ENCODE measurements around the gene FOXJ3. TPM values are rescaled to one million over a fixed set of nuclear protein-coding genes. Genes with fewer than 3 reads are reported as not detected.

FOXJ3 gene
- total RNA-seq, 1 donor from 2014 or later, result 30.9 TPM

DNA sequence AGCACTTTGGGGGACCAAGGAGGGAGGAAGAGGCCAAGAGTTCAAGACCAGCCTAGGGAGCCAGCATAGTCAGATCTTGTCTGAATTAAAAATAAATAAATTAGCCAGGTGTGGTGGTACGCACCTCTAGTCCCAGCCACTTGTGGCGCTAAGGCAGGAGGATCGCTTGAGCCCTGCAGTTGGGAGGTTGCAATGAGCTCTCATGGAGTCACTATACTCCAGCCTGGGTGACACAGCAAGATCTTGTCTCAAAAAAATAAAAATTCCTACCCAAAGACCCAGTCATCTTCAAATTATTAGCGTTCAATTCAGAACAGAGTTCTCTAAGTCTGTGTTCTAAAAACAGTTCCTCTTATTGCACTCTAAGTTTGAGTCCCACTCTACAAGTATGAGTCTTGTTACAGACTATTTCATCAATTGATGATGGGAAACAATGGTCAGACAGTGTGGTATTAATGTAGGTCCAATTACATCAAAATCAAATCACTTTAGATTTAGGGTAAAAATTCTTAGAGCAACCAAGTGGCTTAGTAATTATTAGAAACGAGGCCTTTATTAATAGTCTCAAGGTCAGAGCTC, 6.9 kb downstream of the FOXJ3 start:
- Mint-ChIP-seq H3K4me1 (ENCODE audit: low read depth) (peaks cover 19% of the 10 kb centered on the region), H3K27me3 (ENCODE audit: low read depth) (no peaks in the 10 kb centered on the region), H3K36me3 (ENCODE audit: low read depth) (no peaks in the 10 kb centered on the region), H3K4me3 (ENCODE audit: unreplicated experiment) (no peak overlapping the region), H3K9me3 (ENCODE audit: low read depth) (no peaks in the 10 kb centered on the region), H3K27ac (ENCODE audit: unreplicated experiment) (no peak overlapping the region)
- DNase-seq (ENCODE audit: low spot score), result no peak
- TF ChIP-seq CTCF (IDR thresholded peaks at IDR 0.05), result no peak

DNA sequence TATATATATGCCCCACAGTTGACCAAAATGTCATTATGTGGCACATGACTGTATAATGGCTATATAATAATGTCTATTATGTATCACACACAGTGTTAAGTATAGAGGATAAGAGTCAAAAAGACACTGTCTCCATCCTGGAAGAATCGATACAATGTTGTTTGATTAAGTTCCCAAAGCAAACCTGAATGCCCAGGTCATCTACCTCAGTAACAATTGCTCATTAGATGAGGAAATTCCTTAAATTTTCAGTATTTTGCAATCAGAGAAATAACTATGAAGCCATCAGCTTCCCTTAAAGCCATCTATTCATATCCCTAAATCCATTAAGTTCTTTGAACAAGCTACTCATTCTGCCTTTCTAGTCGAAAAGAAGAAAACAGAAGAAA, 10.0 kb downstream of the FOXJ3 start:
- Mint-ChIP-seq H3K9me3 (ENCODE audit: low read depth) (no peaks in the 10 kb centered on the region), H3K36me3 (ENCODE audit: low read depth) (no peaks in the 10 kb centered on the region), H3K27ac (ENCODE audit: unreplicated experiment) (no peak overlapping the region)

GRCh38 chr1:42324398-42325013, 10.5 kb downstream of the FOXJ3 start:
- Mint-ChIP-seq H3K27me3 (ENCODE audit: low read depth) (no peaks in the 10 kb centered on the region), H3K4me1 (ENCODE audit: low read depth) (peaks cover 34% of the 10 kb centered on the region), H3K4me3 (ENCODE audit: unreplicated experiment) (no peak overlapping the region), H3K36me3 (ENCODE audit: low read depth) (no peaks in the 10 kb centered on the region), H3K9me3 (ENCODE audit: low read depth) (no peaks in the 10 kb centered on the region), H3K27ac (ENCODE audit: unreplicated experiment) (no peak overlapping the region)
- no peak for DNase-seq (ENCODE audit: low spot score)
- no peak for TF ChIP-seq CTCF (IDR thresholded peaks at IDR 0.05)

More for the DNA sequence above, 10.0 kb downstream of the FOXJ3 start:
- peaks cover 29% of the 10 kb centered on the region for H3K4me1 Mint-ChIP-seq (ENCODE audit: low read depth)
- no peak overlapping the region for H3K4me3 Mint-ChIP-seq (ENCODE audit: unreplicated experiment)
- no peak for TF ChIP-seq CTCF (IDR thresholded peaks at IDR 0.05)
- no peak for DNase-seq (ENCODE audit: low spot score)
- H3K27me3 Mint-ChIP-seq (ENCODE audit: low read depth), result no peaks in the 10 kb centered on the region

DNA sequence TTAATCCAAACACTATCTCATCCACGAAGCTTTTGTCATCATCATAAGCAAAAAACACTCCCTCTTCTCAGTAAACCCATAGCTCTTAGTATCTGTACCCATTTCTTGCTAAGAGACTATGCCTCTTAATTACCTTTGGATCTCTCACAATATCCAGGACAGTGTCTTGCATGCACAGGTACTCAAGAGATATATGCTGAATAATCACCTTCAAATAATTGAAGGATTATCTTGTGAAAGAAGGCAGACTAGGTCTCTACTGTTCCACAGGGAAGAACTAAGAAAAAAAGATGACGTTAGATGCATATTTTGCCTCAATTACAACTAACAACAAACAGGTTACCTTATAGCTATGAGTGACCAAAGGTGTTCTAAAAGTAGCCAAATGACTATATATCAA, 11.5 kb downstream of the FOXJ3 start:
- no peaks in the 10 kb centered on the region for H3K36me3 Mint-ChIP-seq (ENCODE audit: low read depth)
- peaks cover 44% of the 10 kb centered on the region for H3K4me1 Mint-ChIP-seq (ENCODE audit: low read depth)
- H3K4me3 Mint-ChIP-seq (ENCODE audit: unreplicated experiment), result no peak overlapping the region
- no peak for TF ChIP-seq CTCF (IDR thresholded peaks at IDR 0.05)
- no peak overlapping the region for H3K27ac Mint-ChIP-seq (ENCODE audit: unreplicated experiment)
- H3K27me3 Mint-ChIP-seq (ENCODE audit: low read depth), result no peaks in the 10 kb centered on the region
- DNase-seq (ENCODE audit: low spot score), result no peak
- H3K9me3 Mint-ChIP-seq (ENCODE audit: low read depth), result no peaks in the 10 kb centered on the region

DNA sequence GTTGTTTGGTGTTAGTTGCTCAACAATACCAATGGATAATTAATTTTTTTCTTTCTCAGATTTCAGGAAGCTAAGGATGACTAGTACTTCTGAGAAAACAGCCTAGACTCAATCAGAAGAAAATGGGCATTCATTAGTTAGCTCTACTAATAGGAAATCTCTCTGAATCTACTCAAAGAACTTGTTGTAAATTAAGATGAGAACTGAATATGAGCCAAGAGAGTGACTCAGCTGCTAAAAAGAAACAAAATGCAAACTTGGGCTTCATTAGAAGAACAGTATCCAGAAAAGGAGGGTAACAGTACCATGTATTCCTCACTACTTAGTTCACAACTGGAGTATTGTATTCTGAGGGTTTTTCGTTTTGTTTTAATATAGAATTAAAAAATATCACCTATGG, 12.5 kb downstream of the FOXJ3 start:
- DNase-seq (ENCODE audit: low spot score), result no peak
- Mint-ChIP-seq H3K9me3 (ENCODE audit: low read depth) (no peaks in the 10 kb centered on the region), H3K36me3 (ENCODE audit: low read depth) (no peaks in the 10 kb centered on the region), H3K4me1 (ENCODE audit: low read depth) (peaks cover 52% of the 10 kb centered on the region), H3K27ac (ENCODE audit: unreplicated experiment) (no peak overlapping the region), H3K4me3 (ENCODE audit: unreplicated experiment) (no peak overlapping the region), H3K27me3 (ENCODE audit: low read depth) (no peaks in the 10 kb centered on the region)
- no peak for TF ChIP-seq CTCF (IDR thresholded peaks at IDR 0.05)

All from chondrocyte (in vitro differentiated cells).